Stimulated activated naive CD8-positive, alpha-beta T cell treated with anti-CD3 and anti-CD28 coated beads, Interleukin-15, Interleukin-2, amounts not matched to agents 100 U/mL and 50 U/mL, for 24 hours (primary cell): ENCODE data around the gene HECW1.
A peak's percentile ranks its signal among the peaks of the same experiment; 100 is the strongest.

Source experiments
- ATAC-seq: fragments of 150-1000 bp; cut with Tn5 transposase; one replicate; pipeline ENCODE4 v1.10.0; 2021
- DNase-seq: peaks from one replicate; pipeline ENCODE4 v3.0.0; 2021

Gene HECW1

DNA sequence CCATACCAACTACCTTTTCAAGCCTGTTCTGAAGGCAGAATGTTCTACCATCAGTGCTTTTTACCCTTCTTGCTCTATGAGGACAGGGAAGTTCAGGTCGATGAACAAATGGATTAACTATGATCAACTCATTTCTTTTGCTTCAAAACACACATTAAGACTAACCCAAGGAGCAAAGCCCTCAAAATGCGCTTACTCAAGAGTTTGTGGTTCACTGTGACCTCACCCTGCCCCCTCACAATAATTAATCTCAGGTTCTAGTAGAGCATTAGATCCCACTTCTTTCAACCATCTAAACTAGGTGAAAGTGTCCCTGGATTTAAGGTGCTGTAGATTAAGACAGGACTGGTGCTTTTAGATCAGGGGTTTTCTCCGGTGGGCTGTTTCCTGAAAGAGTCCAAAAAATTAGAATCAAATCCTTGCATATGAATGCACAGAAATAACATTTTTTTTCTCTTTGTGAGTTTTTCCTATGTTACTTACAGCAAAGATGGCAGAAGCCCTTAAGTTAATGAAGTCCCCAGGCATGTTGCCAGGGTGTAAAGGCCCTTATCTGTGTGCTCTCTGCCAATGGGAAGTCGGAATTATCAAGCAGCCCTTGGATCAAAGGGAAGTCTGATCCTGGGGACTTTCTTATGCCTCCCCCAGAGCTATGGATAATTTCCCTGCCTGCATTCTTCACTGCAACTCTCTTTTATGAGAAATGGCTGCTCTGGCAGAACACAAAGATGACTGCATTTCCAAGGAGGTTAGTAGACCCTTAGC is 264.9 kb downstream of the HECW1 start:
- ATAC-seq (no peak), DNase-seq (no peak)

DNA sequence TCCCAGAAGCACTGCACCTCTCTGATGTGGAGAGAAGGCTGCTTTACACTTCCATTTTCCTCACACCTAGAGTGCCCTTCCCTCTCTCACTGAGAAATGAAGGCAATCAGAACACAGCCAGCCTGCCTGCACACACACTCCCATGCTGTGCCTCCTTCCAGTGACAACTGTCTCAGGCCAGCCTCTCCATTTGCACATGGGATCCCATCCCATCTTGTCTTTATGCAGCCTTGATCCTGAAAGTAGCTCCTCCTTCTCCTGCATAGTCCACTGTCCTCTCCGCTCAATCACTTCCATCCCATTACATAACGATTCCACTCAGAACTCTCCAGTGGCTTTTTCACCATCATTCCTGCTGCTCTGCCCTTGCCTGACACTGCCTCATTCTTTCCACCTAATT is 266.8 kb downstream of the HECW1 start:
- ATAC-seq, result no peak
- no peak for DNase-seq

GRCh38 chr7:43384616-43385308 is 272.3 kb downstream of the HECW1 start:
- DNase-seq (no peak), ATAC-seq (no peak)

DNA sequence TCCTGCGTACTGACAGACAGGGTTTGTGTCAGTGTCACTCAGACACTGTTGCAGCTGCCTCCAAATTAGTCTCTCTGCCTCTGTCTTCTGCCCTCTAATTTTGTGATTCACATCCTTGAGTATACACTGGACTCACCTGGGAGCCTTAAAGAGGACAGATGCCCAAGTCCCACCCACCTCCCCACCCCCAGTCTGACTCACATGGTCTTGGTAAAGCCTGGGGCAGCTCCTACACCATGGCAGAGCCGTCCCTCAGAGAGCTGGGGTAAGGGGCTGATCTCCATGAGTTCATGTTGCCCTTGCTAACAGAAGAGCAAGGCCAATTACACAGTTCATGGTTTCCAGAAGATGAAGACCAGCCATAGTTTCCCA is 272.8 kb downstream of the HECW1 start:
- no peak for ATAC-seq
- DNase-seq, result no peak

DNA sequence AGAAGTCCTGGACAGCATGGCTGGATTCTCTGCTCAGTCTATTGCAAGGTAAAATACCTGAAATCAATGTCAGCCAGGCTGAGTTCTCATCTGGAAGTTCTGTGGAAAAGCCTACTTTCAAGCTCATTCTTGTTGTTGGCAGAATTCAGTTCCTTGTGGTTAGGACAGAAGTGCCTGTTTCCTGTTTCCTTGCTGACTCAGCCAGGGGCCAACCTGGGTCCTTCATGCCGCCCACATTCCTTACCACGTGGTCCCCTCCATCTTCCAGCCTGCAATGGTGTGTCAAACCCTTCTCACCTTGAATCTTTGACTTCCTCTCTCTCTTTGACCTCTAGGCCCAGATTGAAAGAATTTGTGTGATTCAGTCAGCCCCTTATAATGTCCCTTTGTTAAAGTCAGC is 273.4 kb downstream of the HECW1 start:
- DNase-seq, result peak; percentile 14
- peak; percentile 32 for ATAC-seq

GRCh38 chr7:43387932-43388331 is 275.5 kb downstream of the HECW1 start:
- DNase-seq (no peak), ATAC-seq (no peak)

GRCh38 chr7:43390576-43390975 is 278.1 kb downstream of the HECW1 start:
- no peak for DNase-seq
- ATAC-seq, result no peak

DNA sequence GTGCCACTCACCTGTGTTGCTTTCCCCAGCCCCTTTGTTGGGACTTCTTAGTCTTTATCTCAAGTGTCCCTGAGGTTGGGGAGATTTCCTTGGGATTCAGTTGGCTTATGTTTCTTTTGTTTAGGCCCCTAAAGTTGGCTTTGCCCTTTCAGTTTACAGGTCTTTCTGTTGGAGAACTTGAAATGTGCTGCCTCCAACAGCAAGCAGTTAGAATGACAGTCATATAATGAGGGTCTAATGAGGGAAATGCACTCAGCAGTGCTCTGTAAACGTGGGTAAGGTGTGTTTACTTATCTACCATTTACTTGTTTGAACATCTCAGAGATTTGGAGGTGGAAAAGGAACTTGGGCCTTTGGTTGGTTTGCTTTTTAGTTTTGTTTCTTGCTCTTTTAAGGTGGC is 279.1 kb downstream of the HECW1 start:
- DNase-seq, result no peak
- ATAC-seq, result no peak

DNA sequence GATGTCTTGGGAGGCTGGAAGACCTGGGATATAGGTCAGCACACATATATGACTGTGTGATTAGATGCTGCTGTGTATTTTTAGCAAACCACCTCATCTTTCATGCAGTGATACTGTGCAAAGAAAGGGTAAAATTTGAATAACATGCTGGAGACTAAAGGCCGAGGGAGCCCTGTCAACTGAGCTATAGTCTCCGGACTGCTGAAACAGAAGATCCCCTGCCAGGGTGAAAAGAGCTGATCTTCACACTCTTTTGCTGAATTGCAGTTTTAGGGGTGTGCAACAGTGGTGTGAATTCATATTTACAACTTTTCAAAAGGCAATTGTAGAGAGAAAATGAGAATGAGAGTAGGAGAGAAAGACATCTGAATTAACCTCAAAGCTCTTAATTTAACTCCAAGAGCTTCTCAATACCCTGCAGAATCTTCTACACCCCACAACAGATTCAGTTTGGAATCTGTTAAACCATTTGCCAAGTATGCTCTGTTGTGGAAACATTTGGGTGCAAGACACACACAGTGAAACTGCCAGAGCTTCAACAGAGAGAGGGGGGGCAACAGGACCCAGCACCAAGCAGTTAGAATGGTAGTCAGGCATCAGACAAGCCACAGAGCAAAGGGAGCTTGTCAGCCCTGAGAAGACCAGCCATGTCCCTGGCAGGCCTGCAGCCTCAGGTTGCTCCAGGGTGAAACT is 280.3 kb downstream of the HECW1 start:
- ATAC-seq, result no peak
- no peak for DNase-seq

DNA sequence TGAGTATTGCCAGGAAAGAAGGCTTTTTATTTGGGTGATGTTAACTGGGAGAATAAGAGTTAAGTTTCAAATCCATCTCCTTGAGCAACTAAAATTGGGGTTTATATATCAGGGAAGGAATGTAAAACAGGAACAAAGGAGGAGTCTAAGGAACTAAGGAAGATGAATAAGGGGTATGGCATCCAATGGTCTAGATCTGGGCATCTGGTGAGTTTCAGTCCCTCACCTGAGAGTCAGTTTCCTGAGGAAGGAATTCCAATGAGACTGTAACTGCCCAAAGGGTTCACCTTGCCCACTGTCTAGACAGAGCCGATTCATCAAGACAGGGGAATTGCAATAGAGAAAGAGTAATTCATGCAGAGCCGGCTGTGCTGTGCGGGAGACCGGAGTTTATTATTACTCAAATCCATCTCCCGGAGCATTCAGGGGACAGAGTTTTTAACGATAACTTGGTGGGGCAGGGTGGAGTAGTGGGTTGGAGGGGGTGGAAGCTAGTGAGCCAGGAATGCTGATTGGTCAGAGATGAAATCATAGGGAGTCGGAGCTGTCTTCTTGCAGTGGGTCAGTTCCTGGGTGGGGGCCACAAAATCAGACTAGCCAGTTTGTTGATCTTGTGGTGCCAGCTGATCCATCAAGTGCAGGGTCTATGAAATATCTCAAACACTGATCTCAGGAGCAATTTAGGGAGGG is 282.1 kb downstream of the HECW1 start:
- DNase-seq (no peak), ATAC-seq (no peak)

GRCh38 chr7:43395351-43395750 is 282.9 kb downstream of the HECW1 start:
- DNase-seq, result no peak
- no peak for ATAC-seq

- DNase-seq, result no peak
- ATAC-seq, result no peak
Observed at GRCh38 chr7:43396187-43396740, 283.8 kb downstream of the HECW1 start.

GRCh38 chr7:43398831-43399230 is 286.4 kb downstream of the HECW1 start:
- ATAC-seq (no peak), DNase-seq (no peak)

GRCh38 chr7:43405948-43406347 is 293.5 kb downstream of the HECW1 start:
- ATAC-seq, result no peak
- no peak for DNase-seq

DNA sequence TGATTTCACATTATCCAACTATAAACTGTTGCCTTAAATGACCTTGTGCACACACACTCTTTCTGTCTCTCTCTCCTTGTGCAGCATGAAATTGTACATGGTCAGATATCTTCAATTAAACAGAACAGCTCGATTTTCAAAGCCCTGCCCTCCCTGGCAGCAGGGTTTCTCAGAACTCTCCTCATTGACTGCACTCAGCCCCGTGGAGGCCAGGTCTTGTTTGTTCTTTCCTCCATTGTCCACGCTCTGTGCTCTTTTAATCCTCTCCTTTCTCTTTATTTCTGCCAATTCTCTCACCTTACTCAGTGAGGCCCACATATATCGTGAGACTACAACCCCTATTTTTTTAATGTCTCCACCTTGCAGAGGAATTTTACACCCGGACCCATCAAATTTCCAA is 294.5 kb downstream of the HECW1 start:
- no peak for ATAC-seq
- no peak for DNase-seq

GRCh38 chr7:43408981-43409380 is 296.5 kb downstream of the HECW1 start:
- ATAC-seq (no peak), DNase-seq (no peak)

GRCh38 chr7:43417455-43417854 is 305.0 kb downstream of the HECW1 start:
- ATAC-seq, result no peak

GRCh38 chr7:43430411-43430810 is 318.0 kb downstream of the HECW1 start:
- DNase-seq (no peak), ATAC-seq (no peak)

More at GRCh38 chr7:43417455-43417854, 305.0 kb downstream of the HECW1 start:
- no peak for DNase-seq

DNA sequence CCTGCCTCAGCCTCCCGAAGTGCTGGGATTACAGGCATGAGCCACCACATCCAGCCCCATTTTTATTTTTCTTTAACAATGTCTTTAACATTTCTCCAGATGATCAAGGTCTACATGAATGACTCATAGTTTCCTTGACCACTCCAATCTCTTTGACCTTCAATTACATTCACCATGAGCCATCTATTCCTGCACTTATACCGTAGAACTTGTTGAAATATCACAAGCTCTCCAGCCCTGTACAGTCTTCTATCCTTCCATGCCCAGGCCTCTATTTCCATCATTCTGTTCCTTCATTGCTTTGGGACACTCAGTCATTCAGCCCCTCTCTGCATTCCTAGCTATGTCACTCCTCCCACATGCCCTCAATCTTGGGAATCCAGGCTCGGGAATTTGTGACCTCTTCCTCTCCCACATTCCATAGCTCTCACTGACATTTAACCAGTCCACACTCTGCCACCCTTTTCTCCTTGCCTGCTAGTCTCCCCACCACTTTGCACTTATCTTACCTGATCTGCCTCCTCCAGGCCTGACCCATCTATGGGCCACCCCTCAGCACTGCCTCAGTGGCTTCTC is 318.7 kb downstream of the HECW1 start:
- no peak for DNase-seq
- ATAC-seq, result no peak

- no peak for DNase-seq
- no peak for ATAC-seq
Observed at GRCh38 chr7:43433639-43434038, 321.2 kb downstream of the HECW1 start.

DNA sequence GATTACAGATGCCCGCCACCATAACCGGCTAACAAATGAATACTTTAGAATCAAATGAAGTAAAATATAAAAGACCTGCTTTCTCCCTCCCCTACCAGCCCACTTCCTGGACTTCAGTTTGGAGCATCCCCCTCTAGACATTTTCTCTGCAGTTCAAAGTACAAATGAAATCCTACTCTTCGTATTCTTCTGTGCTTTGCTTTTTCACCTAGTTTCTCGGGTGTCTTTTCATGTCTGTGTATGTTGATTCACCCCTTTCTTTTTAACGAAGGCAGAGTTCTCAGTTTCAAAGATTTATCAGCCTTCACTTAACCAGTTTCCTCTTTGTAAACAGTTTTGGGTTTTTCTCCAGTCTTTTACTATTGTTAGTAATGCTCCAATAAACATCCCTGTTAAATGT is 324.6 kb downstream of the HECW1 start:
- DNase-seq, result no peak

DNA sequence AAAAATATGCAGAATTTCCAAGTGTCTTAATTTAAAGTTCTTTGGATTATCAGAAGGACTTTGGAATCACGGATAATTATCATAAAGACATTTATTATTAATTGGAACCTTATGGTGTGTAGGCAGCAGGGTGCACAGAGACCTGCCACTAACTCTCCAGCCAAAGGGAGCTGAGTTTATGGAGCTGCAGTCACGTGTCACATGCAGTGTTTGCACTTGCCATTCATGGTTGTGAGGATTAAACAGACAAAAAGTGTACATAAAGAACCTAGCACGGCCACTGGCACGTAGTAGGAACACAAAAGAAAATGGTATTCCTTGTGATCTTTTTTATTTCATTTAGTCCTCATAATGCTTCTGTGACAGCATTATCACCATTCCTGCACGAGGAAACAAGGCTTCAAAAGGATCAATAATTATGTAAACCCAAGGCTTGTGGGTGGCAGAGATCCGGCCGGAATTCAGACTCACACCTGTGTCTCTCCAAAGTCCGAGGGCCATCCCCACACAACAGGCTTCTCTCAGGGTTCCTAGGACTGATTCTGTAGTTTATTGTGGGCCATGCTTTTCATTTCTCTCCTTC is 326.5 kb downstream of the HECW1 start:
- DNase-seq (no peak), ATAC-seq (no peak)

More for the DNA sequence above, 324.6 kb downstream of the HECW1 start:
- no peak for ATAC-seq
